GM12865 (cell line): ENCODE data around the gene GPR132.

Source experiments
- DNase-seq: peaks from one replicate; pipeline ENCODE4 v3.0.0; 2010; ENCODE audit warnings: low read depth
- H3K4me3 ChIP-seq: 2 replicates; pipeline ENCODE4 v1.5.1; 2011; ENCODE audit warnings: mild to moderate bottlenecking, low read depth, low read length, control low read depth
- TF ChIP-seq, protein P1 (sequence below): IDR thresholded peaks from 2 replicates; pipeline ENCODE4 v1.5.1; 2011; ENCODE audit warnings: low read length, control low read depth, low read depth, inconsistent platforms; ENCODE audit not compliant: insufficient read depth; ENCODE audit errors: missing control alignments

The GPR132 gene

DNA sequence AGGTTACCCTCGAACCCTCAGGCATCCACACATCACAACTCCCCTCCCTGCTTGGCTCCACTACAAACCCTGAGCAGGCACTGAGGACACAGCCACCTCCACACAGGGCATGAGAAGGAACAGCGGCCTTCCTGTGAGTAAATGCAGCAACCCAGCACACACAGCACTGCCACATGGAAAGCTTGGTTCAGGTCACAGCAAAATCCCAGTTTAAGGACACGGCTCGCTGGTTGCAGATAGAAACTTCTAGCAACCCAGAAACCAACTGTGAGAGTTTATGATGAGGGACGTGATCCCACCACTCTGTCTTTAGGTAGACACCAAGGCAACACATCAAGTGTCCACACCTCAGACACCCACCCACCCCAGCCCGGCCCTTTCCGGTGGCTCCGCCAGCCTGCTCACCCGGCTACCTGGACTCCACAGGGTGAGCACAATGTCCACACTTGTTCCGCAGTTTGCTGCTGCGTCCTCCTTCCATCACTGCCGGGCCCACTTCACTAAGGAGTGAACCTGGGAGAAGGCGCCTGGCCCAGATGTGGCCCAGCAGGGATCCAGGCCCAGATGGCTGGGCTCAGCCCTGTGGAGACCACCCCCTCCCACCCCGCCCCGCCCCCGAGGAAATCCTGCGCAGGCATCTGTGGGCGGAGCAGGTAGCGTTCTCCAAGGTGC lies 57.5 kb downstream of the GPR132 start:
- no peak for DNase-seq
- TF ChIP-seq, protein P1, sequence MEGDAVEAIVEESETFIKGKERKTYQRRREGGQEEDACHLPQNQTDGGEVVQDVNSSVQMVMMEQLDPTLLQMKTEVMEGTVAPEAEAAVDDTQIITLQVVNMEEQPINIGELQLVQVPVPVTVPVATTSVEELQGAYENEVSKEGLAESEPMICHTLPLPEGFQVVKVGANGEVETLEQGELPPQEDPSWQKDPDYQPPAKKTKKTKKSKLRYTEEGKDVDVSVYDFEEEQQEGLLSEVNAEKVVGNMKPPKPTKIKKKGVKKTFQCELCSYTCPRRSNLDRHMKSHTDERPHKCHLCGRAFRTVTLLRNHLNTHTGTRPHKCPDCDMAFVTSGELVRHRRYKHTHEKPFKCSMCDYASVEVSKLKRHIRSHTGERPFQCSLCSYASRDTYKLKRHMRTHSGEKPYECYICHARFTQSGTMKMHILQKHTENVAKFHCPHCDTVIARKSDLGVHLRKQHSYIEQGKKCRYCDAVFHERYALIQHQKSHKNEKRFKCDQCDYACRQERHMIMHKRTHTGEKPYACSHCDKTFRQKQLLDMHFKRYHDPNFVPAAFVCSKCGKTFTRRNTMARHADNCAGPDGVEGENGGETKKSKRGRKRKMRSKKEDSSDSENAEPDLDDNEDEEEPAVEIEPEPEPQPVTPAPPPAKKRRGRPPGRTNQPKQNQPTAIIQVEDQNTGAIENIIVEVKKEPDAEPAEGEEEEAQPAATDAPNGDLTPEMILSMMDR: no peak
- no peak overlapping the region for H3K4me3 ChIP-seq

DNA sequence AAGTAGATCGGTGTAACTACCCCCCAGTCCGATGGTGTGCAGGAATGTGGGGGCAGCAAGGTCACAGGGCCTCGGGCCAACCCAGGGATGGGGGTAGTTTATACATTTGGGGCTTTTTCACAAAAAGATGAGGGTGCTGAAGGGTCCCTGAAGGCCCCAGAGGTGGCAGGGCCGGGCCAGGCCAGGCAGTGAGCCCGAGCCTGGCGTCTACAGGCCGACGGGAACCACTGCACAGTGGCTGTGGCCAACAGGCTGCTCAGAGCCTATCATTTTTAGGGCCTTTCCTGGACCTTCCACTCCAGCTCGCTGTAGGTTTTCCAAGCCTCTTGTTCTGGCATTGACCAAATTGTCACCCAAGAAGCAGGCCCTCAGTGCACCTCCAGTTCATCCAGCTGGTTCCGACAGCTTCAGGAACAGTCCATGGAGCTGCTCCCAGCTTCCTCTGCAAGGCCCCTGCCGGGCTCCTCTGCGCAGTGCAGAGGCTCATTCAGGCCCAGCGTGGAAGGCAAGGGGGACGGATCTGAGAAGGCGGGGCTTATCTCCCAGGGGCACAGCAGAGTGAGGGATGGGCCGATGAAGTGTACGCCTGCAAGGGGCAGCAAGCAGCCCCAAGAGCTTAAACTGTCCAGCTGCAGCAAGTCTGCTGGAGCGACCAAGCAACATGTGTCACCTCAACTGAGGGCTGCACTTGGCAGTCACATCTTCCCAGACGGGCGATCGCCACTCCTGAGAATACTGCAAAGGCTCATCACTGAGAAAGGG lies 58.2 kb downstream of the GPR132 start:
- no peak overlapping the region for H3K4me3 ChIP-seq
- TF ChIP-seq, protein P1: no peak
- no peak for DNase-seq

GRCh38 chr14:105005929-105006830 lies 59.0 kb downstream of the GPR132 start:
- no peak for DNase-seq
- no peak overlapping the region for H3K4me3 ChIP-seq
- TF ChIP-seq, protein P1: no peak

DNA sequence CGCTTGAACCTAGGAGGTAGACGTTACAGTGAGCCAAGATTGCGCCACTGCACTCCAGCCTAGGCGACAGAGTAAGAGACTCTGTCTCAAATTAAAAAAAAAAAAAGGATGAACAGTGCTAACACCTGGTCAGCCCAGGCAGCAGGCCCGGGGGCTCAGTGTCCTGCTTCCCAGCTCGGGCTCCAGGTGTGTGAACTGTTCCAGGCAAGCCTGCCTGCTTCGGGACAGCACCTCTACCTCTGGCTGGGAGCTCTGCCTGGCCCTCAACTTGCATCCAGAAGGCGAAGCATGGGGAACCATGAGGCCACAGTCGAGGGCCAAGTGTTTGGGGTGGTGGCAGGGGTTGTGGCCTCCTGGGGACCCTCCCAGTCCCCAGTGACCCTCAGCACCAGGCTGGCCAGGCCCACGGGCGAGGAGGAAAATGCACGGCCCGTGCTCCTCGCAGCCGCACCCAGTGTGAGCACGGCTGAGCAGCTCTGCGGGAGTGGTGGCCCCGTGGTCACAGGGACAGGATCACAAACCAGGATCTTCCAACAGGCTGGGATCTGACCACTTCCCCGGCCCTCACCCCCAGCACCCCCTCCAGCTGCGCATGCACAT lies 59.8 kb downstream of the GPR132 start:
- no peak overlapping the region for H3K4me3 ChIP-seq
- DNase-seq: no peak
- TF ChIP-seq, protein P1: no peak
